ENCODE data around the gene PSMB2.

PSMB2 gene

DNA sequence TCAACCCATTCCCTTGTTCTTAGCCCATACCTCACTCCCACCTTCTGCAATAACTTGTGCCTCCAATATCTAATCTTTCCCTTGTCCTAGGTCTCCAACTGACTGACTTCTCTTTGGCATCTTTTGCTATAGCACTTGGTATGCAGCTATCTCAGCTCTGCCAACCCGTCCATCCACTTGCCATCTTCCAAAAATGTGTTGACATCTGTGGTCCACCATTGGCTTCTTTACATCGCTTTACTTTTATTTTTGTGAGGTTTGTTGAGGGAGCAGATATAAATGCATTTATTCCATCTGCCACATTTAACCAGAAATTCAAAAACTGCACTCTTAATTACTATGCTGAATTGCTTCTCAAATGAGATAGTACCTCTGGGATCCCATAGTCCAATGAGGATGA, 24.9 kb upstream of the PSMB2 start:
- H3K27me3 ChIP-seq (ENCODE audit: control insufficient read depth in 1 of 2, insufficient read depth in 2 of 2, low read length in 2 of 2): peaks cover 5 to 6% of the 10 kb centered on the region in 2 donors
- H3K9me3 ChIP-seq (ENCODE audit: control insufficient read depth in 2 of 2, low read length in 2 of 2): no peaks in the 10 kb centered on the region
- H3K4me1 ChIP-seq (ENCODE audit: control insufficient read depth, insufficient read depth, low read length): no peaks in the 10 kb centered on the region
- no peak overlapping the region for H3K9ac ChIP-seq (ENCODE audit: low read length in 2 of 2)
- no peaks in the 10 kb centered on the region for H3K36me3 ChIP-seq (ENCODE audit: control insufficient read depth in 2 of 2, insufficient read depth in 2 of 2, low read length in 2 of 2)
- H3K4me3 ChIP-seq (ENCODE audit: low read length in 2 of 2): no peak overlapping the region
- H3K27ac ChIP-seq (ENCODE audit: low read length): no peak overlapping the region

DNA sequence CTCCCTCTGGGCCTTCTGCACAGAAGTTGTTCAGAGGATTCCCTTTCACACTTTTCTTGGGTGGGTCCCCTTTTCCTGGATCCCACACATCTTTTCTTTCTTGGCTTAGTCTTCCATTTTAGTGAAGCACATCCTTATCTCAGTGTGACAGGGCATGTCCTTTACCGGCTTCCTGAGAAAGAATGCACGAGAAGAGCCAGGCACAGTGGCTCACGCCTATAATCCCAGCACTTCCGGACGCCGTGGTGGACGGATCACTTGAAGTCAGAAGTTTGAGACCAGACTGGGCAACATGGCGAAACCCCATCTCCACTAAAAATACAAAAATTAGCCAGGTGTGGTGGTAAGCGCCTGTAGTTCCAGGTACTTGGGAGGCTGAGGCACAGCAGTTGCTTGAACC, 22.1 kb upstream of the PSMB2 start:
- Histone ChIP-seq H3K27ac (ENCODE audit: low read length) (no peak overlapping the region), H3K4me1 (ENCODE audit: control insufficient read depth, insufficient read depth, low read length) (no peaks in the 10 kb centered on the region), H3K4me3 (ENCODE audit: low read length in 2 of 2) (no peak overlapping the region), H3K9me3 (ENCODE audit: control insufficient read depth in 2 of 2, low read length in 2 of 2) (no peaks in the 10 kb centered on the region), H3K9ac (ENCODE audit: low read length in 2 of 2) (no peak overlapping the region), H3K36me3 (ENCODE audit: control insufficient read depth in 2 of 2, insufficient read depth in 2 of 2, low read length in 2 of 2) (no peaks in the 10 kb centered on the region), H3K27me3 (ENCODE audit: control insufficient read depth in 1 of 2, insufficient read depth in 2 of 2, low read length in 2 of 2) (peaks cover 4 to 9% of the 10 kb centered on the region in 2 donors)

DNA sequence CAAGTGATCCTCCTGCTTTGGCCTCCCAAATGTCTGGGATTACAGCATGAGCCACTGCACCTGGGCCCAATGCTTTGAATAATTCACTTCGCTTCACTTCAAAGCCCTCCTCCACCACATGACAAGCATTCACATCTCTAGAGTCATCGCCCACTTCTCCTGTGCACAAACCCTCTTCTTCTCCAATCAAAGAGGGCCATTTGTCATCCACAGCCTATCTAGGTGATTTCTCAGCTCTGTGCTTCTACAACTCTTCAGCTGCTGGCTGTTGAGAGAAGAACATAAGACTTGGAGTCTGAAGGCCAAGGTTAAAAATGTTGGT, 20.1 kb upstream of the PSMB2 start:
- H3K9ac ChIP-seq (ENCODE audit: low read length in 2 of 2): no peak overlapping the region
- H3K36me3 ChIP-seq (ENCODE audit: control insufficient read depth in 2 of 2, insufficient read depth in 2 of 2, low read length in 2 of 2): no peaks in the 10 kb centered on the region
- H3K27me3 ChIP-seq (ENCODE audit: control insufficient read depth in 1 of 2, insufficient read depth in 2 of 2, low read length in 2 of 2): peaks cover 2 to 8% of the 10 kb centered on the region in 2 donors
- no peak overlapping the region for H3K27ac ChIP-seq (ENCODE audit: low read length)
- H3K4me1 ChIP-seq (ENCODE audit: control insufficient read depth, insufficient read depth, low read length): no peaks in the 10 kb centered on the region
- no peak overlapping the region for H3K4me3 ChIP-seq (ENCODE audit: low read length in 2 of 2)
- no peaks in the 10 kb centered on the region for H3K9me3 ChIP-seq (ENCODE audit: control insufficient read depth in 2 of 2, low read length in 2 of 2)

DNA sequence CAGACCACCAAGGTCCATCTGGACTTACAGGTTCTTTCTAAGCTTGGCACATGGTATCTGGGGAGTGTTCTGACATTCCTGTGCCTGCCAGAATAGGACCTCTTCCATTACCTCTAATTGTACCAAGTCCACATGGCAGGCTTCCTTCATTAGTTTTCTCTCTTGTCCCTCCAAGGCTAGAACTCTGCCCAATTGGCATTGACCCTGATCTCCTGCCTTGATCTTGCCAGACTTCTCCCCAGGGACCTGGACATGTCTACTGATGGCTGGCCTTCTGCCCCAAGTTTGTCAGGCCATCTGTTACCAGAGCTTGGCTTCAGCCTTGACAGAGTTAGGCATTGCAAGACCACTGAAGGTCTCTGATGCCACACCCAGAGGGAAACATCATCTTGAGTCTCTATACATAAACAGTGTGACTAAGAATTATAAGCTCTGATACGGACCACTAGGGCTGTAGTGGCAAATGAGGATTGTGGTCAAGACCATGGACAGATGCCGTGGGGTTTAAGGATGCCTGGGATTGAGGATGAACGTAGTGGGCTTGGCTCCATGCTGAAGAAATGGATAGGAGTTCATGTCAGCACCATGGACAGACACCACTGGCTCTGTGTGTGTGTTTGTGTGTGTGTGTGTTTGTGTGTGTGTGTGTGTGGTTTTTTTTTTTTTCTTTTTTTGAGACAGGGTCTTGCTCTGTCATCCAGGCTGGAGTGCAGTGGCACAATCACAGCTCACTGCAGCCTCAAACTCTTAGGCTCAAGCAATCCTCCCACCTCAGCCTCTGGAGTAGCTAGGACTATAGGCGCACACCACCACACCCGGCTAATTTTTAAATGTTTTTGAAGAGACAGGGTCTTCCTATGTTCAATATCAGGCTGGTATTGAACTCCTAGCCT, 19.5 kb upstream of the PSMB2 start:
- peaks cover 2 to 3% of the 10 kb centered on the region in 2 donors for H3K27me3 ChIP-seq (ENCODE audit: control insufficient read depth in 1 of 2, insufficient read depth in 2 of 2, low read length in 2 of 2)
- no peak overlapping the region for H3K27ac ChIP-seq (ENCODE audit: low read length)
- H3K9ac ChIP-seq (ENCODE audit: low read length in 2 of 2): no peak overlapping the region
- H3K4me1 ChIP-seq (ENCODE audit: control insufficient read depth, insufficient read depth, low read length): no peaks in the 10 kb centered on the region
- no peak overlapping the region for H3K4me3 ChIP-seq (ENCODE audit: low read length in 2 of 2)
- H3K36me3 ChIP-seq (ENCODE audit: control insufficient read depth in 2 of 2, insufficient read depth in 2 of 2, low read length in 2 of 2): no peaks in the 10 kb centered on the region
- no peaks in the 10 kb centered on the region for H3K9me3 ChIP-seq (ENCODE audit: control insufficient read depth in 2 of 2, low read length in 2 of 2)

DNA sequence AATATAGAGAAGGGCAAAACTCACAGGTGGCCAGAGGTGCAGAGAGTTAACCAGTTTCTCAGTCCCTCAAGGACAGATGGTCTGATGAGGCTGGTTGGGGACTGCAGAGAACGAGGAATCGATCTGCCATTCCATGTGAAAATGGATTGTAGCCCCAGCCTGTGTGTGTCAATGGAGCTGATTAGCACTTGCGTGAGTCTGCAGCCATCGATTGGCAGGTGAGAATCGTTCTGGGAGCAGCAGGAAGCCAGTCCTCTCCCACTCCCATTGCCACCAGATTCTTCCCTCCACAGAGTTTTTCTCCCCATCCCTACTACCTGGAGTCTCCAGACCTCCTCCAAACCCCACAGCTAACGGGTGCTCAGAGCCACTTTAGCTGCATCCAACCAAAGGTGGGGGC, 18.3 kb upstream of the PSMB2 start:
- no peak overlapping the region for H3K9ac ChIP-seq (ENCODE audit: low read length in 2 of 2)
- no peaks in the 10 kb centered on the region for H3K36me3 ChIP-seq (ENCODE audit: control insufficient read depth in 2 of 2, insufficient read depth in 2 of 2, low read length in 2 of 2)
- no peaks in the 10 kb centered on the region for H3K4me1 ChIP-seq (ENCODE audit: control insufficient read depth, insufficient read depth, low read length)
- H3K27ac ChIP-seq (ENCODE audit: low read length): no peak overlapping the region
- H3K4me3 ChIP-seq (ENCODE audit: low read length in 2 of 2): no peak overlapping the region
- no peaks in the 10 kb centered on the region for H3K9me3 ChIP-seq (ENCODE audit: control insufficient read depth in 2 of 2, low read length in 2 of 2)
- H3K27me3 ChIP-seq (ENCODE audit: control insufficient read depth in 1 of 2, insufficient read depth in 2 of 2, low read length in 2 of 2): peaks cover 2 to 3% of the 10 kb centered on the region in 2 donors

DNA sequence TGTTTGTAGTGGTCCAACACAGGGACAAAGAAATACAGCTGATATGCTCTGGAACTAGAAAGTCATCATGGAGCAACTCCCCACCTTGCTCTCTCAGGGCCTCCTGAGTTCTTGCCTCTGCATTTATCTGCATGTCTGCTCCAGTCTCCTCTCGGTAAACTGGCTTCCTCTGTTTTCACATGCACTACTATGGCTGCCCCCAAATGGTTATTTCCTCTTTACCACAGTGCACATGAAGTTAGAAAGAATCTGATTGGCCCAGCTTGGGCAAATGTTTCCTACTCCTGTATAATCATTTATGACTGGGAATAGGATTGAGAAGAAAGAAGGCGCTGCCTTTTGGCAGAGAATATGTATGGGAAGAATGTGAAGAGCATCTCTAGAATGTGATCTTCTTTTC, 16.5 kb upstream of the PSMB2 start:
- Histone ChIP-seq H3K4me3 (ENCODE audit: low read length in 2 of 2) (no peak overlapping the region), H3K9me3 (ENCODE audit: control insufficient read depth in 2 of 2, low read length in 2 of 2) (no peaks in the 10 kb centered on the region), H3K9ac (ENCODE audit: low read length in 2 of 2) (no peak overlapping the region), H3K27ac (ENCODE audit: low read length) (no peak overlapping the region), H3K36me3 (ENCODE audit: control insufficient read depth in 2 of 2, insufficient read depth in 2 of 2, low read length in 2 of 2) (no peaks in the 10 kb centered on the region), H3K4me1 (ENCODE audit: control insufficient read depth, insufficient read depth, low read length) (no peaks in the 10 kb centered on the region), H3K27me3 (ENCODE audit: control insufficient read depth in 1 of 2, insufficient read depth in 2 of 2, low read length in 2 of 2) (peaks cover 3 to 5% of the 10 kb centered on the region in 2 donors)

DNA sequence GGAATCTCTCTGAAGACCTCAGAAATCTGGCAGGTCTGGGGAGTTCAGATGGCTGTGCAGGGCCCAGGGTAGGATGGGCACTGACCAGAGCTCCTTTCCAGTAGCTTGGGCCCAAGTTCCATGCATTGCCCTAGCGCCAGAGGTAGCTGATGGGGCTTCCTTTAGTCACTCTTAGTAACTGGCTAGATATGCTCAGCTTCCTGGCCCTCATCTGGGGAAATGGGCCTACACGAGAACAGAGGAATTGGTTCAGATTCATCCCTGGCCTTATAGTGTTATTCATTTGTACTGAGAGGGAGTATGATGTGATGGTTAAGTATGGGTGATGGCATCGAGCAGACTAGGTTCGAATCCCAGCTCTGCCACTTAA, 15.5 kb upstream of the PSMB2 start:
- no peaks in the 10 kb centered on the region for H3K36me3 ChIP-seq (ENCODE audit: control insufficient read depth in 2 of 2, insufficient read depth in 2 of 2, low read length in 2 of 2)
- no peaks in the 10 kb centered on the region for H3K4me1 ChIP-seq (ENCODE audit: control insufficient read depth, insufficient read depth, low read length)
- no peak overlapping the region for H3K27ac ChIP-seq (ENCODE audit: low read length)

DNA sequence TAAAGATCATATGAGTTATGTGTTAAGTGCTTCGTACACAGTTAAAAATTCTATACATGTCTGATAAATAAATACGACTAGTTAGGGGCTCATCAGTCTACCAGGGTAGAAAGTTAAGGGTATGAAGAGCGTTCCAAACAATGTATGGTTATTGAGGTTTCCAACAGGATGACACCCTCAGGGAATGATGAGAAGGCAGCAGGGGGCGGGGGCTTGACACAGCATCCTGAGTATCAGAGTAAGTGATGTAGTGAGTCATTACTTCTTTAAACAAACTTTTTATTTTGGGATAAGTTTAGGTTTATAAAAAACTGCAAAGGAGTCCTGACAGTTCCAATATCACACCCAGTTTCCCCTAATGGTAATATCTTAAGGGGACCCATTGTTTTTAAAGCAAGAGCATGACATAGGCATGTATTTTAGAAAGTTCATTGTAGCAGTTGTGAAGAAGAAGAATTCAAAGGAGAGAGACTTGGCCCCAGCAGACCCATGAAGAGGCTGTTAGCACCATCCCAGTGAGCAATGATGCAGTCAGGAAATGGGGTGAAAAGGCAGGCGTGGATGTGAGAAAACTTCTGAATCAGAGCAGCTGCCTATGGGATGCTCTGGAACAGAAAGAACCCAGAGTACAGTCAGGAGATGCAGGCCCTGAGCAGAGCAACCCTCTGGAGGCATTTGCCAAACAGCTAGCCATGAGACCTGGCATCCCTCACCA, 15.0 kb upstream of the PSMB2 start:
- H3K9me3 ChIP-seq (ENCODE audit: control insufficient read depth in 2 of 2, low read length in 2 of 2): no peaks in the 10 kb centered on the region

More for the DNA sequence above, 15.5 kb upstream of the PSMB2 start:
- Histone ChIP-seq H3K9me3 (ENCODE audit: control insufficient read depth in 2 of 2, low read length in 2 of 2) (no peaks in the 10 kb centered on the region), H3K4me3 (ENCODE audit: low read length in 2 of 2) (no peak overlapping the region), H3K27me3 (ENCODE audit: control insufficient read depth in 1 of 2, insufficient read depth in 2 of 2, low read length in 2 of 2) (peaks cover 3 to 5% of the 10 kb centered on the region in 2 donors), H3K9ac (ENCODE audit: low read length in 2 of 2) (no peak overlapping the region)

DNA sequence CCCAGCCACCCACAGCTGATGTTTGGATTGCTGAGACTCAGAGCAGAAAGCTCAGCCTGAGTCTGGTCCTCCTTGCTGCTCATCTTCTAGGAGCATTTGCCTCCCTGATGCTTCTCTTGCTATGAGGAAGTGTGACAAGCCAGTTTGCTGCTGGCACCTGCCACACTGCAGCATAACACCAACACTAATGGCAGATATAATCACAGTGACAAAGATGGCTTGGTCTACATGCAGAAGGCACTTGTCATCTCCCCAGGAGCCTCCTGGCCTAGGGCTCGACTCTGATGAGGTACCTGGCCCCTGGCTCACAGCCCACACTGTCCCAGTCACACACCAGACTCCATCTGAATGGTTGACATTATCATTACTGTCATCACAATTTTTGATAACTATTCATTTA, 13.9 kb upstream of the PSMB2 start:
- Histone ChIP-seq H3K4me1 (ENCODE audit: control insufficient read depth, insufficient read depth, low read length) (no peaks in the 10 kb centered on the region), H3K27ac (ENCODE audit: low read length) (no peak overlapping the region), H3K9me3 (ENCODE audit: control insufficient read depth in 2 of 2, low read length in 2 of 2) (no peaks in the 10 kb centered on the region), H3K4me3 (ENCODE audit: low read length in 2 of 2) (no peak overlapping the region), H3K9ac (ENCODE audit: low read length in 2 of 2) (no peak overlapping the region), H3K27me3 (ENCODE audit: control insufficient read depth in 1 of 2, insufficient read depth in 2 of 2, low read length in 2 of 2) (peaks cover 3% of the 10 kb centered on the region in 2 donors), H3K36me3 (ENCODE audit: control insufficient read depth in 2 of 2, insufficient read depth in 2 of 2, low read length in 2 of 2) (no peaks in the 10 kb centered on the region)

More for the DNA sequence above, 15.0 kb upstream of the PSMB2 start:
- Histone ChIP-seq H3K4me1 (ENCODE audit: control insufficient read depth, insufficient read depth, low read length) (no peaks in the 10 kb centered on the region), H3K4me3 (ENCODE audit: low read length in 2 of 2) (no peak overlapping the region), H3K9ac (ENCODE audit: low read length in 2 of 2) (no peak overlapping the region), H3K27ac (ENCODE audit: low read length) (no peak overlapping the region), H3K36me3 (ENCODE audit: control insufficient read depth in 2 of 2, insufficient read depth in 2 of 2, low read length in 2 of 2) (no peaks in the 10 kb centered on the region), H3K27me3 (ENCODE audit: control insufficient read depth in 1 of 2, insufficient read depth in 2 of 2, low read length in 2 of 2) (peaks cover 3% of the 10 kb centered on the region in 2 donors)

DNA sequence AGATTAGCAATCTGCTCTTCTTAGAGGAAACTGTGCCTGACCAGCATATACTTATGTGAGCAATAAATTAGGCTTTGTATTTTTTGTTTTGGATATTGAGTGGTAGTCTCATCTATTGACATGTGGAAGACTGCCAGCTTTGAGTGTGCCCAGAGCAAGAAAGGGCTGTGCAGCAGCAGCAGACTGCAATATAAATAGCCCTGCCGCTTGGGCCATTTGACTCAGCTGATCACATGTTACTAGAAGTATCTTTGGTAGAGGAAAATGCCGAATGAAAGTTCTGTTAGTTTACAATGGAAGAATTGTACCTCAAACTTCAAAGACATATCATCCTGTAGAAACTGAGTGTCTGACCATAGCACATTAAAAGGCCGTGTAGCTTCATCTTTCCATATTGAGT, 9.1 kb upstream of the PSMB2 start:
- Histone ChIP-seq H3K9me3 (ENCODE audit: control insufficient read depth in 2 of 2, low read length in 2 of 2) (no peaks in the 10 kb centered on the region), H3K4me3 (ENCODE audit: low read length in 2 of 2) (no peak overlapping the region), H3K27me3 (ENCODE audit: control insufficient read depth in 1 of 2, insufficient read depth in 2 of 2, low read length in 2 of 2) (peaks cover 3 to 5% of the 10 kb centered on the region in 2 donors), H3K9ac (ENCODE audit: low read length in 2 of 2) (no peak overlapping the region), H3K4me1 (ENCODE audit: control insufficient read depth, insufficient read depth, low read length) (no peaks in the 10 kb centered on the region), H3K27ac (ENCODE audit: low read length) (no peak overlapping the region), H3K36me3 (ENCODE audit: control insufficient read depth in 2 of 2, insufficient read depth in 2 of 2, low read length in 2 of 2) (no peaks in the 10 kb centered on the region)

DNA sequence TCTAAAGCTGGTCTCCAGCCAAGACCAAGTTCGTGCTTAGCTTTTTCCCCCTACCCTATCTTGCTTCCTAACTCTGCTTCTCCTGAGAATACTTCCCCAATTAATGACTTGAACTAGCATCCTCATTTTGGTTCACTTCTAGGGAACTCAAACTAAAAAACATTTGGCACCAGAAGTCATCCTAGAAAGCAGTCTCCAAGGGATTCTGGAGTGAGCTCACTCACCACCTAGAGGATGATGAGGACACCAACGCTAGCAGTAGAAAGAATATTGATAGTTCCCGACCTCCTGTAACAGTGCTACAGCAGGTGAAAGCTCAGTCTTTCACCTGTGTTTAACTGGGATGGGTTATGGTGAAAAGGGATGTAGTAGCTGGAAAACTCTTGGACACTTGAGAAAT, 4.7 kb upstream of the PSMB2 start:
- Histone ChIP-seq H3K9me3 (ENCODE audit: control insufficient read depth in 2 of 2, low read length in 2 of 2) (no peaks in the 10 kb centered on the region), H3K36me3 (ENCODE audit: control insufficient read depth in 2 of 2, insufficient read depth in 2 of 2, low read length in 2 of 2) (no peaks in the 10 kb centered on the region), H3K4me3 (ENCODE audit: low read length in 2 of 2) (no peak overlapping the region), H3K4me1 (ENCODE audit: control insufficient read depth, insufficient read depth, low read length) (peaks cover 3% of the 10 kb centered on the region), H3K9ac (ENCODE audit: low read length in 2 of 2) (no peak overlapping the region), H3K27me3 (ENCODE audit: control insufficient read depth in 1 of 2, insufficient read depth in 2 of 2, low read length in 2 of 2) (peaks cover 2 to 5% of the 10 kb centered on the region in 2 donors), H3K27ac (ENCODE audit: low read length) (no peak overlapping the region)
